Neural cell (in vitro differentiated cells): ENCODE measurements around the gene IGF2BP3. TPM values are rescaled to one million over a fixed set of nuclear protein-coding genes. Genes with fewer than 3 reads are reported as not detected.

Experiments used
- H2AFZ ChIP-seq: fragments of 200-600, 300-800 bp; sonication (generic), shearing (Covaris generic); 2 replicates; pipeline ENCODE4 v1.6.0; 2014; ENCODE audit warnings: low read depth, mild to moderate bottlenecking, antibody characterized with exemption, low read length, moderate library complexity
- H3F3A ChIP-seq: fragments of 200-600 bp; shearing (Covaris generic); 2 replicates; pipeline ENCODE4 v1.6.1; 2016; ENCODE audit warnings: mild to moderate bottlenecking, moderate library complexity, mixed read lengths, antibody characterized with exemption, low read length; ENCODE audit not compliant: insufficient read depth, poor library complexity, severe bottlenecking
- H3K27ac ChIP-seq: fragments of 200-600, 300-800 bp; sonication (generic), shearing (Covaris generic); 2 replicates; pipeline ENCODE4 v1.5.1; 2014; ENCODE audit warnings: mild to moderate bottlenecking, low read length, moderate library complexity
- H3K27me3 ChIP-seq: fragments of 300-800, 200-600 bp; sonication (generic), shearing (Covaris generic); 2 replicates; pipeline ENCODE4 v1.6.0; 2014; ENCODE audit warnings: mild to moderate bottlenecking, low read depth, low read length, moderate library complexity; ENCODE audit not compliant: insufficient read depth
- H3K36me3 ChIP-seq: fragments of 300-800, 200-600 bp; sonication (generic), shearing (Covaris generic); 2 replicates; pipeline ENCODE4 v1.5.1; 2014; ENCODE audit warnings: mild to moderate bottlenecking, antibody characterized with exemption, low read length, moderate library complexity; ENCODE audit not compliant: insufficient read depth
- H3K4me2 ChIP-seq: fragments of 300-800, 200-600 bp; sonication (generic), shearing (Covaris generic); 2 replicates; pipeline ENCODE4 v1.6.0; 2014; ENCODE audit warnings: mild to moderate bottlenecking, low read length
- H3K4me3 ChIP-seq: fragments of 300-800, 200-600 bp; sonication (generic), shearing (Covaris generic); 2 replicates; pipeline ENCODE4 v1.5.1; 2014; ENCODE audit warnings: mild to moderate bottlenecking, low read length, moderate library complexity
- H3K79me2 ChIP-seq: fragments of 200-600 bp; shearing (Covaris generic); replicated peaks from 2 replicates; pipeline ENCODE4 v1.6.0; 2014; ENCODE audit warnings: mild to moderate bottlenecking, low read length, moderate library complexity; ENCODE audit not compliant: insufficient read depth
- H3K9ac ChIP-seq: fragments of 300-800, 200-600 bp; sonication (generic), shearing (Covaris generic); 2 replicates; pipeline ENCODE4 v1.6.1; 2016; ENCODE audit warnings: mild to moderate bottlenecking, low read length, mixed read lengths
- H3K9me2 ChIP-seq: fragments of 200-600 bp; shearing (Covaris generic); 2 replicates; pipeline ENCODE4 v1.6.1; 2016; ENCODE audit warnings: mild to moderate bottlenecking, low read length, mixed read lengths; ENCODE audit not compliant: insufficient read depth
- H3K9me3 ChIP-seq: fragments of 200-600, 300-800 bp; sonication (generic), shearing (Covaris generic); 2 replicates; pipeline ENCODE4 v1.6.1; 2016; ENCODE audit warnings: mild to moderate bottlenecking, mixed run types, low read length, moderate library complexity, mixed read lengths
- H4K20me1 ChIP-seq: fragments of 200-600 bp; shearing (Covaris generic); 2 replicates; pipeline ENCODE4 v1.6.1; 2016; ENCODE audit warnings: mild to moderate bottlenecking, mixed run types; ENCODE audit not compliant: insufficient read depth
- EP300 ChIP-seq: fragments of 450-650 bp; conservative IDR thresholded peaks from 2 replicates; pipeline ENCODE4 v1.6.1; 2014; ENCODE audit warnings: antibody characterized with exemption, mild to moderate bottlenecking, moderate library complexity; ENCODE audit not compliant: poor library complexity, severe bottlenecking
- EZH2 ChIP-seq: fragments of 200-600, 300-800 bp; shearing (Covaris generic), sonication (generic); IDR thresholded peaks from 2 replicates; pipeline ENCODE4 v1.6.1; 2014; ENCODE audit warnings: antibody characterized with exemption, low read length, borderline replicate concordance, mild to moderate bottlenecking; ENCODE audit not compliant: insufficient read depth, poor library complexity, severe bottlenecking
- MXI1 ChIP-seq: fragments of 450-650 bp; conservative IDR thresholded peaks from 2 replicates; pipeline ENCODE4 v1.6.1; 2014; ENCODE audit warnings: antibody characterized with exemption, mild to moderate bottlenecking; ENCODE audit not compliant: poor library complexity, severe bottlenecking
- POLR2AphosphoS5 ChIP-seq: IDR thresholded peaks from 2 replicates; pipeline ENCODE4 v1.6.1; 2012
- RAD21 ChIP-seq: fragments of 450-650 bp; conservative IDR thresholded peaks from 2 replicates; pipeline ENCODE4 v1.6.1; 2014; ENCODE audit warnings: antibody characterized with exemption, mild to moderate bottlenecking, moderate library complexity
- SMC3 ChIP-seq: fragments of 450-650 bp; conservative IDR thresholded peaks from 2 replicates; pipeline ENCODE4 v1.6.1; 2014; ENCODE audit warnings: antibody characterized with exemption, mild to moderate bottlenecking, moderate library complexity; ENCODE audit not compliant: poor library complexity
- TAF1 ChIP-seq: IDR thresholded peaks from 2 replicates; pipeline ENCODE4 v1.6.1; 2012; ENCODE audit warnings: low read depth
- polyA plus RNA-seq: library from polyadenylated mRNA; depleted of rRNA; stranded (reverse); fragments of >200 nt; gene quantifications from 2 replicates; pipeline ENCODE4 v1.2.3, GENCODE V29; 2014
- TF ChIP-seq, protein P1 (sequence below): fragments of 450-650 bp; IDR thresholded peaks from 2 replicates; pipeline ENCODE4 v1.5.1; 2014; ENCODE audit warnings: antibody characterized with exemption, mild to moderate bottlenecking, moderate library complexity; ENCODE audit not compliant: poor library complexity, severe bottlenecking
- TF ChIP-seq, protein P2 (sequence below): IDR thresholded peaks from 2 replicates; pipeline ENCODE4 v1.6.1; 2012; ENCODE audit warnings: borderline replicate concordance

IGF2BP3 gene
- polyA plus RNA-seq, 1 donor from 2014 or later = 29.6 TPM

DNA sequence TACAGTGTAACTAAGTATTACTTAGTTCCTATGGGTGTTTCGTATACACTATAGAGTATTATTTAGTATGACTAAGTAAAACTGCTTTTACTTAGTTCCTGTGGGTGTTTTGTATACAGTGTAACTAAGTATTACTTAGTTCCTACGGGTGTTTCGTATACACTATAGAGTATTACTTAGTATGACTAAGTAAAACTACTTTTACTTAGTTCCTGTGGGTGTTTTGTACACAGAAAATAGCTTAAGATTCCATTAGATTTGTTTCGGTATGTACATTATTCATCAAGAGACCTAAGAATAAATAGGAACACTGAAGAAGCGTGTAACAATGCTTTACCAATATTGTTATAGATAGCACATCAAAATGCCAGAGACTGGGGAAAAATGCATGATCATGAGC, 25.0 kb downstream of the IGF2BP3 start:
- Histone ChIP-seq H3K27me3 (no peaks in the 10 kb centered on the region), H3K27ac (no peak overlapping the region), H3K9ac (no peak overlapping the region), H3K9me3 (no peaks in the 10 kb centered on the region), H3K79me2 (peaks cover 87% of the 10 kb centered on the region), H2AFZ (no peak overlapping the region), H3K36me3 (no peaks in the 10 kb centered on the region), H4K20me1 (no peaks in the 10 kb centered on the region), H3K4me2 (no peak overlapping the region), H3F3A (no peaks in the 10 kb centered on the region), H3K4me3 (no peak overlapping the region), H3K9me2 (no peaks in the 10 kb centered on the region)
- TF ChIP-seq POLR2AphosphoS5 = no peak
- no peak for TF ChIP-seq EP300
- TF ChIP-seq SMC3 = no peak
- no peak for TF ChIP-seq TAF1
- TF ChIP-seq, protein P1, sequence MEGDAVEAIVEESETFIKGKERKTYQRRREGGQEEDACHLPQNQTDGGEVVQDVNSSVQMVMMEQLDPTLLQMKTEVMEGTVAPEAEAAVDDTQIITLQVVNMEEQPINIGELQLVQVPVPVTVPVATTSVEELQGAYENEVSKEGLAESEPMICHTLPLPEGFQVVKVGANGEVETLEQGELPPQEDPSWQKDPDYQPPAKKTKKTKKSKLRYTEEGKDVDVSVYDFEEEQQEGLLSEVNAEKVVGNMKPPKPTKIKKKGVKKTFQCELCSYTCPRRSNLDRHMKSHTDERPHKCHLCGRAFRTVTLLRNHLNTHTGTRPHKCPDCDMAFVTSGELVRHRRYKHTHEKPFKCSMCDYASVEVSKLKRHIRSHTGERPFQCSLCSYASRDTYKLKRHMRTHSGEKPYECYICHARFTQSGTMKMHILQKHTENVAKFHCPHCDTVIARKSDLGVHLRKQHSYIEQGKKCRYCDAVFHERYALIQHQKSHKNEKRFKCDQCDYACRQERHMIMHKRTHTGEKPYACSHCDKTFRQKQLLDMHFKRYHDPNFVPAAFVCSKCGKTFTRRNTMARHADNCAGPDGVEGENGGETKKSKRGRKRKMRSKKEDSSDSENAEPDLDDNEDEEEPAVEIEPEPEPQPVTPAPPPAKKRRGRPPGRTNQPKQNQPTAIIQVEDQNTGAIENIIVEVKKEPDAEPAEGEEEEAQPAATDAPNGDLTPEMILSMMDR = no peak
- TF ChIP-seq RAD21 = no peak
- TF ChIP-seq, protein P2, sequence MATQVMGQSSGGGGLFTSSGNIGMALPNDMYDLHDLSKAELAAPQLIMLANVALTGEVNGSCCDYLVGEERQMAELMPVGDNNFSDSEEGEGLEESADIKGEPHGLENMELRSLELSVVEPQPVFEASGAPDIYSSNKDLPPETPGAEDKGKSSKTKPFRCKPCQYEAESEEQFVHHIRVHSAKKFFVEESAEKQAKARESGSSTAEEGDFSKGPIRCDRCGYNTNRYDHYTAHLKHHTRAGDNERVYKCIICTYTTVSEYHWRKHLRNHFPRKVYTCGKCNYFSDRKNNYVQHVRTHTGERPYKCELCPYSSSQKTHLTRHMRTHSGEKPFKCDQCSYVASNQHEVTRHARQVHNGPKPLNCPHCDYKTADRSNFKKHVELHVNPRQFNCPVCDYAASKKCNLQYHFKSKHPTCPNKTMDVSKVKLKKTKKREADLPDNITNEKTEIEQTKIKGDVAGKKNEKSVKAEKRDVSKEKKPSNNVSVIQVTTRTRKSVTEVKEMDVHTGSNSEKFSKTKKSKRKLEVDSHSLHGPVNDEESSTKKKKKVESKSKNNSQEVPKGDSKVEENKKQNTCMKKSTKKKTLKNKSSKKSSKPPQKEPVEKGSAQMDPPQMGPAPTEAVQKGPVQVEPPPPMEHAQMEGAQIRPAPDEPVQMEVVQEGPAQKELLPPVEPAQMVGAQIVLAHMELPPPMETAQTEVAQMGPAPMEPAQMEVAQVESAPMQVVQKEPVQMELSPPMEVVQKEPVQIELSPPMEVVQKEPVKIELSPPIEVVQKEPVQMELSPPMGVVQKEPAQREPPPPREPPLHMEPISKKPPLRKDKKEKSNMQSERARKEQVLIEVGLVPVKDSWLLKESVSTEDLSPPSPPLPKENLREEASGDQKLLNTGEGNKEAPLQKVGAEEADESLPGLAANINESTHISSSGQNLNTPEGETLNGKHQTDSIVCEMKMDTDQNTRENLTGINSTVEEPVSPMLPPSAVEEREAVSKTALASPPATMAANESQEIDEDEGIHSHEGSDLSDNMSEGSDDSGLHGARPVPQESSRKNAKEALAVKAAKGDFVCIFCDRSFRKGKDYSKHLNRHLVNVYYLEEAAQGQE = no peak
- no peak for TF ChIP-seq MXI1
- no peak for TF ChIP-seq EZH2

DNA sequence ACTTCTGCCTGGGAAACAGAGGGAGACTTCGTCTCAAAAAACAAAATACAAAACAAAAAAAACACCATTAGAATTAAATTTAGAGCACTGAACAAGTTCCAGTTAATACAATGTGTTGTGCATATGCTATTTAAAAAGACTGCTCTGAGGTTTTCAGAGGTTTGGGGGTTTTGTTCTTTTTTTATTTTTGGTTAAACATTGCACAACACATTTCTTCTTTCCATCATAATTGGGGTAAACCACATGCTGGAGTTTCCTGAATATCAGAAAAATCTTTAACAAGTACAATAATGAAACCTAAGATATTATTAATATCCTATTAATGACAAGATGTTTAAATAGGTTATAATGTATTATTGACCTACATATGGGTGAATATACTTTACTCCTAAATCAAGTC, 26.3 kb downstream of the IGF2BP3 start:
- no peak overlapping the region for H3K4me2 ChIP-seq
- H3K9me2 ChIP-seq = no peaks in the 10 kb centered on the region
- H4K20me1 ChIP-seq = no peaks in the 10 kb centered on the region
- no peak overlapping the region for H2AFZ ChIP-seq
- H3K27me3 ChIP-seq = no peaks in the 10 kb centered on the region
- TF ChIP-seq EP300 = no peak
- TF ChIP-seq POLR2AphosphoS5 = no peak
- TF ChIP-seq, protein P1 = no peak
- no peak for TF ChIP-seq EZH2
- TF ChIP-seq TAF1 = no peak
- TF ChIP-seq RAD21 = no peak
- TF ChIP-seq SMC3 = no peak
- no peak for TF ChIP-seq MXI1
- TF ChIP-seq, protein P2 = no peak
- no peaks in the 10 kb centered on the region for H3K36me3 ChIP-seq
- H3K27ac ChIP-seq = no peak overlapping the region
- no peak overlapping the region for H3K4me3 ChIP-seq
- peaks cover 83% of the 10 kb centered on the region for H3K79me2 ChIP-seq
- H3K9me3 ChIP-seq = no peaks in the 10 kb centered on the region
- no peaks in the 10 kb centered on the region for H3F3A ChIP-seq
- no peak overlapping the region for H3K9ac ChIP-seq
